Effector memory CD4-positive, alpha-beta T cell (primary cell): ENCODE measurements around the gene ATN1.

ENCODE experiments used
- DNase-seq, 3 donors: peaks; one replicate each; pipeline ENCODE4 v3.0.0-alpha.2; 2020
- H3K27ac ChIP-seq: 2 replicates; pipeline ENCODE4 v1.7.0; 2013; ENCODE audit warnings: mild to moderate bottlenecking, low read length, moderate library complexity; ENCODE audit not compliant: insufficient read depth, poor library complexity, severe bottlenecking
- H3K27me3 ChIP-seq: replicated peaks from 2 replicates; pipeline ENCODE4 v1.7.0; 2013; ENCODE audit warnings: mild to moderate bottlenecking, low read length; ENCODE audit not compliant: insufficient read depth, control insufficient read depth, poor library complexity, severe bottlenecking
- H3K36me3 ChIP-seq: 2 replicates; pipeline ENCODE4 v1.7.0; 2013; ENCODE audit warnings: mild to moderate bottlenecking, low read length, moderate library complexity; ENCODE audit not compliant: control insufficient read depth, insufficient read depth
- H3K4me1 ChIP-seq: 2 replicates; pipeline ENCODE4 v1.7.0; 2013; ENCODE audit warnings: low read length, mild to moderate bottlenecking; ENCODE audit not compliant: control insufficient read depth, insufficient read depth, poor library complexity, severe bottlenecking
- H3K4me3 ChIP-seq: 2 replicates; pipeline ENCODE4 v1.7.0; 2013; ENCODE audit warnings: low read length, low read depth, mild to moderate bottlenecking; ENCODE audit not compliant: insufficient read depth, poor library complexity, severe bottlenecking
- H3K9me3 ChIP-seq: 2 replicates; pipeline ENCODE4 v1.7.0; 2013; ENCODE audit warnings: mild to moderate bottlenecking, low read length, moderate library complexity; ENCODE audit not compliant: control insufficient read depth

Gene ATN1

GRCh38 chr12:6958609-6959057 lies 30.9 kb downstream of the ATN1 start:
- H3K36me3 ChIP-seq, result peaks cover 41% of the 10 kb centered on the region
- no peak for DNase-seq
- H3K4me1 ChIP-seq, result peaks cover 89% of the 10 kb centered on the region
- peak overlapping the region; percentile 96 for H3K27ac ChIP-seq
- peak overlapping the region; percentile 24 for H3K4me3 ChIP-seq
- no peaks in the 10 kb centered on the region for H3K27me3 ChIP-seq
- no peaks in the 10 kb centered on the region for H3K9me3 ChIP-seq

GRCh38 chr12:6959058-6959804 lies 31.5 kb downstream of the ATN1 start:
- Histone ChIP-seq H3K9me3 (no peaks in the 10 kb centered on the region), H3K4me1 (peaks cover 86% of the 10 kb centered on the region), H3K36me3 (peaks cover 41% of the 10 kb centered on the region), H3K27ac (peak overlapping the region; percentile 96), H3K27me3 (no peaks in the 10 kb centered on the region), H3K4me3 (peak overlapping the region; percentile 46)
- peak; percentile 70 to 73 (median 72) for DNase-seq

- DNase-seq, result no peak
- H3K27ac ChIP-seq, result peak overlapping the region; percentile 96
- H3K9me3 ChIP-seq, result no peaks in the 10 kb centered on the region
- no peaks in the 10 kb centered on the region for H3K27me3 ChIP-seq
- peaks cover 86% of the 10 kb centered on the region for H3K4me1 ChIP-seq
- H3K4me3 ChIP-seq, result peak overlapping the region; percentile 46
- peaks cover 39% of the 10 kb centered on the region for H3K36me3 ChIP-seq
Measured at GRCh38 chr12:6959805-6960592, 32.2 kb downstream of the ATN1 start.

- no peaks in the 10 kb centered on the region for H3K27me3 ChIP-seq
- peaks cover 82% of the 10 kb centered on the region for H3K4me1 ChIP-seq
- DNase-seq, result no peak
- no peaks in the 10 kb centered on the region for H3K9me3 ChIP-seq
- peak overlapping the region; percentile 96 for H3K27ac ChIP-seq
- H3K4me3 ChIP-seq, result peak overlapping the region; percentile 12
- peaks cover 38% of the 10 kb centered on the region for H3K36me3 ChIP-seq
Measured at GRCh38 chr12:6960593-6961277, 33.0 kb downstream of the ATN1 start.

- Histone ChIP-seq H3K27ac (peak overlapping the region; percentile 96), H3K9me3 (no peaks in the 10 kb centered on the region), H3K4me3 (peak overlapping the region; percentile 12), H3K27me3 (no peaks in the 10 kb centered on the region), H3K36me3 (peaks cover 38% of the 10 kb centered on the region), H3K4me1 (peaks cover 76% of the 10 kb centered on the region)
- peak; percentile 88 to 89 (median 89) for DNase-seq
Measured at GRCh38 chr12:6961278-6961694, 33.5 kb downstream of the ATN1 start.

GRCh38 chr12:6961695-6962284 lies 34.0 kb downstream of the ATN1 start:
- DNase-seq, result peak in 1 of 3 donors; percentile 53
- Histone ChIP-seq H3K36me3 (peaks cover 38% of the 10 kb centered on the region), H3K27me3 (no peaks in the 10 kb centered on the region), H3K4me1 (peaks cover 71% of the 10 kb centered on the region), H3K9me3 (no peaks in the 10 kb centered on the region), H3K27ac (peak overlapping the region; percentile 96), H3K4me3 (no peak overlapping the region)

GRCh38 chr12:6962285-6963015 lies 34.7 kb downstream of the ATN1 start:
- Histone ChIP-seq H3K4me1 (peaks cover 65% of the 10 kb centered on the region), H3K9me3 (no peaks in the 10 kb centered on the region), H3K4me3 (no peak overlapping the region), H3K27me3 (no peaks in the 10 kb centered on the region), H3K36me3 (peaks cover 40% of the 10 kb centered on the region), H3K27ac (peak overlapping the region; percentile 96)
- no peak for DNase-seq

GRCh38 chr12:6963016-6963731 lies 35.4 kb downstream of the ATN1 start:
- Histone ChIP-seq H3K4me1 (peaks cover 57% of the 10 kb centered on the region), H3K27me3 (no peaks in the 10 kb centered on the region), H3K4me3 (no peak overlapping the region), H3K27ac (peak overlapping the region; percentile 96), H3K36me3 (peaks cover 41% of the 10 kb centered on the region), H3K9me3 (no peaks in the 10 kb centered on the region)
- DNase-seq, result no peak
